Osteoblast (primary cell): ENCODE measurements around the gene ATP5MC2. TPM values are rescaled to one million over a fixed set of nuclear protein-coding genes. Genes with fewer than 3 reads are reported as not detected.

Experiments used
- DNase-seq: peaks from one replicate; pipeline ENCODE4 v3.0.0; 2011; ENCODE audit warnings: low spot score, mixed read lengths; ENCODE audit not compliant: insufficient read length; ENCODE audit errors: missing footprints
- H2AFZ ChIP-seq: 2 replicates; pipeline ENCODE4 v1.6.0; 2011; ENCODE audit warnings: mild to moderate bottlenecking, low read length
- H3K27ac ChIP-seq: 2 replicates; pipeline ENCODE4 v1.5.1; 2011; ENCODE audit warnings: mild to moderate bottlenecking, low read depth, low read length, moderate library complexity
- H3K27me3 ChIP-seq: 2 replicates; pipeline ENCODE4 v1.6.0; 2012; ENCODE audit warnings: mild to moderate bottlenecking, control low read depth, inconsistent platforms, low read length, moderate library complexity; ENCODE audit not compliant: insufficient read depth
- H3K36me3 ChIP-seq: 2 replicates; pipeline ENCODE4 v1.5.1; 2011; ENCODE audit warnings: mild to moderate bottlenecking, low read length, control low read depth, moderate library complexity; ENCODE audit not compliant: insufficient read depth
- H3K4me1 ChIP-seq: 2 replicates; pipeline ENCODE4 v1.5.1; 2011; ENCODE audit warnings: mild to moderate bottlenecking, low read length, control low read depth, moderate library complexity; ENCODE audit not compliant: insufficient read depth
- H3K4me2 ChIP-seq: 2 replicates; pipeline ENCODE4 v1.6.0; 2011; ENCODE audit warnings: mild to moderate bottlenecking, low read length; ENCODE audit not compliant: insufficient read depth
- H3K4me3 ChIP-seq: fragments of 200-600 bp; sonication (generic); 3 replicates; pipeline ENCODE4 v1.5.1; 2012; ENCODE audit warnings: mild to moderate bottlenecking, low read length, inconsistent platforms; ENCODE audit not compliant: insufficient read depth
- H3K79me2 ChIP-seq: 2 replicates; pipeline ENCODE4 v1.6.0; 2012; ENCODE audit warnings: mild to moderate bottlenecking, low read length, control low read depth, inconsistent platforms; ENCODE audit not compliant: insufficient read depth
- H3K9me3 ChIP-seq: 2 replicates; pipeline ENCODE4 v1.5.1; 2011; ENCODE audit warnings: low read depth, low read length, control low read depth
- H4K20me1 ChIP-seq: 2 replicates; pipeline ENCODE4 v1.6.0; 2012; ENCODE audit warnings: mild to moderate bottlenecking, low read length, control low read depth; ENCODE audit not compliant: insufficient read depth
- total RNA-seq: library from RNA; depleted of rRNA; stranded (reverse); fragments of >200 nt; gene quantifications from 2 replicates; pipeline ENCODE4 v1.2.3, GENCODE V29; 2012
- TF ChIP-seq, protein P1 (sequence below): IDR thresholded peaks from 2 replicates; pipeline ENCODE4 v1.5.1; 2011; ENCODE audit warnings: mild to moderate bottlenecking, low read depth, low read length, moderate library complexity; ENCODE audit errors: extremely low read depth

ATP5MC2 gene
- total RNA-seq, 1 donor = 95.9 TPM

DNA sequence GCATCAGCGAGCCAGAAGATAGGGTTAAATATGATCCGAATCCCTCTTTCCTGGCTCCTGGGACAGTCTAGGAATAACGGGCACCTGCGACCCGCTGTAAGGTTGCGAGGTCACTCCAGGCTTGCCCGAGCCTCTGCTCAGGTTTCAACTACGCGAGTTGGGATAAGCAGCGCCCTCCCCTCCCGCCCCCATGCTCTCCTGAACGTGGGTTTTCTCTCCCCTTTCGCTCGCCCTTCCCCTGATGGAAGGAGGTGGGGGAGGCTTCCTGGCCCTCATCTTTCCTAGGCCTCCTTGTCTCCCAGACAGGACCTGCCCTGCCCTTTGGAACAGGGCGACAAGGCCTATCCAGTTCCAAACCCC, 753 bp upstream of the ATP5MC2 start:
- no peaks in the 10 kb centered on the region for H4K20me1 ChIP-seq
- H3K4me3 ChIP-seq = peak overlapping the region; percentile 94
- TF ChIP-seq, protein P1, sequence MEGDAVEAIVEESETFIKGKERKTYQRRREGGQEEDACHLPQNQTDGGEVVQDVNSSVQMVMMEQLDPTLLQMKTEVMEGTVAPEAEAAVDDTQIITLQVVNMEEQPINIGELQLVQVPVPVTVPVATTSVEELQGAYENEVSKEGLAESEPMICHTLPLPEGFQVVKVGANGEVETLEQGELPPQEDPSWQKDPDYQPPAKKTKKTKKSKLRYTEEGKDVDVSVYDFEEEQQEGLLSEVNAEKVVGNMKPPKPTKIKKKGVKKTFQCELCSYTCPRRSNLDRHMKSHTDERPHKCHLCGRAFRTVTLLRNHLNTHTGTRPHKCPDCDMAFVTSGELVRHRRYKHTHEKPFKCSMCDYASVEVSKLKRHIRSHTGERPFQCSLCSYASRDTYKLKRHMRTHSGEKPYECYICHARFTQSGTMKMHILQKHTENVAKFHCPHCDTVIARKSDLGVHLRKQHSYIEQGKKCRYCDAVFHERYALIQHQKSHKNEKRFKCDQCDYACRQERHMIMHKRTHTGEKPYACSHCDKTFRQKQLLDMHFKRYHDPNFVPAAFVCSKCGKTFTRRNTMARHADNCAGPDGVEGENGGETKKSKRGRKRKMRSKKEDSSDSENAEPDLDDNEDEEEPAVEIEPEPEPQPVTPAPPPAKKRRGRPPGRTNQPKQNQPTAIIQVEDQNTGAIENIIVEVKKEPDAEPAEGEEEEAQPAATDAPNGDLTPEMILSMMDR = no peak
- H3K27ac ChIP-seq = peak overlapping the region; percentile 93
- peak overlapping the region; percentile 89 for H3K4me2 ChIP-seq
- peaks cover 28% of the 10 kb centered on the region for H3K4me1 ChIP-seq
- H2AFZ ChIP-seq = peak overlapping the region; percentile 96
- DNase-seq = no peak
- H3K9me3 ChIP-seq = no peaks in the 10 kb centered on the region
- H3K79me2 ChIP-seq = peaks cover 35% of the 10 kb centered on the region
- no peaks in the 10 kb centered on the region for H3K27me3 ChIP-seq
- peaks cover 17% of the 10 kb centered on the region for H3K36me3 ChIP-seq

DNA sequence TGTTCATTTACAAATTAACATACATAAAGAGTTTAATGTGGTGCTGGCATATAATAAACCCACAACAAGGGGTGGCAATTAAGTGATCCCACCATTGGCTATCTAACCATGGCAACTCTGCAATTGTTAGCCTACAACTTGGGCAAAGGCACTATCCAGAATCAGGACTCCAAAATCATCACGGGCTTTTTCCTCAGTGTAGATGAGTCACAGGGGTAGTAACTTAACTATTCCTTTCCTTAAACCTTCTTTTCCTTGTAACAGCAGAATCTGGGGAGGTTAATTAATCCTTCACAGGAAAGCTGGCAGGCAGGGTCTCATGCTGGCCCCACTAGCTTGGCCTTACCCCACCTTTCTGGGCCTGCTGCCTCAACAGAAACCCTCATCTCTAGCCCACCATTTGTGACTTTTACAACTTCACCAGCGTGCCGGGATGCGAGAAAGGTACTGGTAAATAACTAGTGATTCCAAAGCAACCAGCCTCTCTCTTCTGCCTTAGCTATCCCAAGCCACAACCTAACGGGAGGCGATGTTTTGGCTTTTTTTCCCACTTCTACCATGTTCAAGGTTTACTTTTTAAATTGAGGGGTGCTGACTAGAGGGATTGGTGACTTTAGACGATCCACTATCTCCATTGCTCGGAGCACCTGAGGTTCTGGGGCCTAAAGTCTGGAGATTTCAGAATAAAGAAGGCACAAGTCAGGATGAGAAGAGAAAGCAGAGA, 744 bp downstream of the ATP5MC2 start:
- Histone ChIP-seq H3K79me2 (peaks cover 48% of the 10 kb centered on the region), H3K4me1 (peaks cover 36% of the 10 kb centered on the region), H3K36me3 (peaks cover 32% of the 10 kb centered on the region)

DNA sequence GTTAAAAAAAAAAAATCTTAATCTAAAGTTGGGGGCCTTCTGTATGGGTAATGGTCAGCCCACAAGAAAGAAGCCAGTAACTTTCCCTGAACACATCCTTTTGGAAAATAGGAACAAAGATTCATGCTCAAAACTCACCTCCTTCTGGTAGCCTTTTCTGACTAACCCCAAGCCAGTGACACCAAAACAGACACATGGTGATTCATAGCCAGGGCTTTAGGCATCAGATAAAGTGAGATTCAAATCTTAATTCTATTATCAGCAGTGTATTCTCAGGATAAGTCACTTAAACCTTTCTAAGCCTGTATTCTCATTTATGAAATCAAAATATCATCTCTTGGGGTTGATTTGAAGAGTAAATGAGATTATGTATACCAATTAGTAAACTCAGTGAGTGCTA, 4.9 kb downstream of the ATP5MC2 start:
- Histone ChIP-seq H4K20me1 (peaks cover 10% of the 10 kb centered on the region), H3K27ac (peak overlapping the region; percentile 41), H3K79me2 (peaks cover 60% of the 10 kb centered on the region), H3K9me3 (no peaks in the 10 kb centered on the region), H3K4me1 (peaks cover 18% of the 10 kb centered on the region), H3K4me3 (no peak overlapping the region), H2AFZ (no peak overlapping the region), H3K27me3 (no peaks in the 10 kb centered on the region), H3K36me3 (peaks cover 64% of the 10 kb centered on the region), H3K4me2 (no peak overlapping the region)
- TF ChIP-seq, protein P1 = no peak
- peak; percentile 94 for DNase-seq

More for the DNA sequence above, 744 bp downstream of the ATP5MC2 start:
- Histone ChIP-seq H3K27me3 (no peaks in the 10 kb centered on the region), H3K27ac (peak overlapping the region; percentile 81), H2AFZ (peak overlapping the region; percentile 97), H3K4me2 (peak overlapping the region; percentile 92), H3K4me3 (peak overlapping the region; percentile 94), H3K9me3 (no peaks in the 10 kb centered on the region), H4K20me1 (peaks cover 6% of the 10 kb centered on the region)
- DNase-seq = peak; percentile 87
- TF ChIP-seq, protein P1 = no peak

DNA sequence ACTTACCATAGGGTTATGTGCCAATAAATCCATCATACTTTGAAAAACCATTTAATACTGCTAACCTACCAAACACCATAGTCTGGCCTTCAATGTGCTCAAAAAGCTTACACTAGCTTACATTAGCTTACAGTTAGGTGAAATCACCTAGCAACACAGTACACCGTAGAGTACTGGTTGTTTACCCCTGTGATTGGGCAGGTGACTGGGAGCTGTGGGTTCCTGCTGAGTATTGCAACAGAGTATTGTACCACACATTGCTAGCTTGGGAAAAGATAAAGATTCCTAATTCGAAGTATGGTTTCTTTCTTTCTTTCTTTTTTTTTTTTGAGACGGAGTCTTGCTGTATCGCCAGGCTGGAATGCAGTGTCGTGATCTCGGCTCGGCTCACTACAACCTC, 5.6 kb downstream of the ATP5MC2 start:
- Histone ChIP-seq H4K20me1 (peaks cover 10% of the 10 kb centered on the region), H3K4me2 (no peak overlapping the region), H3K4me3 (no peak overlapping the region), H3K9me3 (no peaks in the 10 kb centered on the region), H2AFZ (no peak overlapping the region), H3K4me1 (peaks cover 18% of the 10 kb centered on the region), H3K27ac (no peak overlapping the region), H3K79me2 (peaks cover 54% of the 10 kb centered on the region), H3K27me3 (no peaks in the 10 kb centered on the region), H3K36me3 (peaks cover 69% of the 10 kb centered on the region)
- DNase-seq = no peak
- TF ChIP-seq, protein P1 = no peak
